GM23248 (cell line): ENCODE results near the gene FBLN5. TPM values are rescaled to one million over a fixed set of nuclear protein-coding genes. Genes with fewer than 3 reads are reported as not detected.
A peak's percentile ranks its signal among the peaks of the same experiment; 100 is the strongest.
"Not testable (repeated sequence)": the region's sequence is repeated elsewhere in the genome, so short reads cannot be mapped to it uniquely, and the experiment has no call there.

Experiments used
- DNase-seq: peaks from one replicate; pipeline ENCODE4 v3.0.0-alpha.2; 2015
- H2AFZ ChIP-seq: fragments of 200-600 bp; sonication (generic); 2 replicates; pipeline ENCODE4 v1.6.1; 2016; ENCODE audit warnings: antibody characterized with exemption
- H3F3A ChIP-seq: fragments of 200-600 bp; sonication (generic); 2 replicates; pipeline ENCODE4 v1.6.1; 2016; ENCODE audit warnings: mild to moderate bottlenecking, antibody characterized with exemption, mixed run types; ENCODE audit not compliant: insufficient read depth
- H3K27ac ChIP-seq: fragments of 200-600 bp; sonication (generic); 2 replicates; pipeline ENCODE4 v1.5.1; 2016; ENCODE audit warnings: mild to moderate bottlenecking
- H3K27me3 ChIP-seq: fragments of 200-600 bp; sonication (generic); replicated peaks from 2 replicates; pipeline ENCODE4 v1.6.1; 2016; ENCODE audit warnings: mild to moderate bottlenecking; ENCODE audit not compliant: insufficient read depth
- H3K36me3 ChIP-seq: fragments of 200-600 bp; sonication (generic); 2 replicates; pipeline ENCODE4 v1.6.1; 2016; ENCODE audit warnings: low read depth, mild to moderate bottlenecking
- H3K4me1 ChIP-seq: fragments of 200-600 bp; sonication (generic); 2 replicates; pipeline ENCODE4 v1.6.1; 2016; ENCODE audit warnings: mild to moderate bottlenecking; ENCODE audit not compliant: insufficient read depth
- H3K4me2 ChIP-seq: fragments of 200-600 bp; sonication (generic); one replicate; pipeline ENCODE4 v1.6.1; 2016; ENCODE audit warnings: mild to moderate bottlenecking; ENCODE audit not compliant: unreplicated experiment
- H3K4me3 ChIP-seq: fragments of 200-600 bp; sonication (generic); 2 replicates; pipeline ENCODE4 v1.5.1; 2016; ENCODE audit warnings: mild to moderate bottlenecking
- H3K79me2 ChIP-seq: fragments of 200-600 bp; sonication (generic); 2 replicates; pipeline ENCODE4 v1.6.1; 2016; ENCODE audit warnings: mild to moderate bottlenecking; ENCODE audit not compliant: insufficient read depth
- H3K9ac ChIP-seq: fragments of 200-600 bp; sonication (generic); 2 replicates; pipeline ENCODE4 v1.6.1; 2016; ENCODE audit warnings: mild to moderate bottlenecking
- H3K9me2 ChIP-seq: fragments of 200-600 bp; sonication (generic); 2 replicates; pipeline ENCODE4 v1.6.1; 2016; ENCODE audit warnings: mixed run types, mild to moderate bottlenecking, moderate library complexity; ENCODE audit not compliant: insufficient read depth
- H3K9me3 ChIP-seq: fragments of 200-600 bp; sonication (generic); one replicate; pipeline ENCODE4 v1.6.1; 2017; ENCODE audit warnings: low read depth
- H4K20me1 ChIP-seq: fragments of 200-600 bp; sonication (generic); 2 replicates; pipeline ENCODE4 v1.6.0; 2016; ENCODE audit not compliant: insufficient read depth
- EZH2 ChIP-seq: fragments of 200-600 bp; sonication (generic); IDR thresholded peaks from 2 replicates; pipeline ENCODE4 v1.6.1; 2018; ENCODE audit warnings: antibody characterized with exemption, mild to moderate bottlenecking; ENCODE audit not compliant: insufficient read depth, poor library complexity, severe bottlenecking
- EZH2phosphoT487 ChIP-seq: fragments of 200-600 bp; sonication (generic); IDR thresholded peaks from 2 replicates; pipeline ENCODE4 v1.6.1; 2018; ENCODE audit warnings: antibody characterized with exemption, moderate library complexity, mild to moderate bottlenecking, low read depth; ENCODE audit not compliant: insufficient read depth
- WGBS, 2 experiments: methylation state at CpG; one replicate each; pipeline ENCODE4 v1.1.6; 2015 to 2017; ENCODE audit warnings: low lambda C conversion rate in 2 of 2, low coverage in 1 of 2; ENCODE audit errors: missing lambda C conversion rate in 2 of 2; 5-methylcytosine and 5-hydroxymethylcytosine counted together
- in situ Hi-C: fragments of 300-500 bp; cut with MboI; formaldehyde crosslinking; loops from 2 replicates; pipeline ENCODE4 v1.15.0; 2020
- polyA plus RNA-seq: library from polyadenylated mRNA; unstranded; fragments of >200 nt; fragmentation: Nextera tagmentation; extraction: Ambion mirVana; gene quantifications from 2 replicates; pipeline ENCODE4 v1.2.1, GENCODE V29; 2016
- total RNA-seq: library from RNA; depleted of rRNA; stranded (reverse); fragments of >200 nt; shearing (Covaris generic); gene quantifications from 2 replicates; pipeline ENCODE4 v1.2.3, GENCODE V29; 2014

The FBLN5 gene
- total and polyA plus RNA-seq, 2 experiments from 2014 or later: 234 to 756 TPM

DNA sequence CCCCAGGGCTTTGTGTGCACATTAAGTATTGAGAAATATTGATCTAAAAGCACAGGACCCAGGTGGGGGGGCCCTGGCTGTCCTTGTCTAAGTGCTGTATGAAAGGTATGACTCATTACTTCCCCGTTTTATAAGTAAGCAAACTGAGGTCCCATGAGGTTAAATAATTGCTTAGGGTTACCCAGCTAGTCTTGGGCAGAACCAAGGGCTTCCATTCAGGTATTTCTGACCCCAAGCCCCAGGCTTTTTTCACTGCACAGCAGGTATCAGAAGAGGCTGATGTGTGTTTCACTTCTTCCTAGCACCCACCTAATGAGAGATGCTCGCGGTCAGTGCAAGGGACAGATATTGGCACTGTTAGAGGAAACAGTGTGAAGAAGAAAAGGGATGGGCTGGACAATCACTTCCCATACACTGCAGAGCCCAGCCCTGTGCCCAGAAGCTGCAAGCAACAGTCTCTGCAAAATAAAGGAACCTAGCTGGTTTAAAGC, 75.4 kb downstream of the FBLN5 start:
- TF ChIP-seq EZH2 (no peak), EZH2phosphoT487 (no peak)
- Histone ChIP-seq H3K4me1 (peaks cover 2% of the 10 kb centered on the region; the same call in 1 of the 2 replicates), H3K36me3 (peaks cover 29% of the 10 kb centered on the region; the same call in 1 of the 2 replicates), H3K79me2 (no peaks in the 10 kb centered on the region), H3K4me2 (no peak overlapping the region), H3K4me3 (no peak overlapping the region), H3K9ac (no peak overlapping the region), H3K27me3 (no peaks in the 10 kb centered on the region), H3K27ac (no peak overlapping the region), H3K9me3 (no peaks in the 10 kb centered on the region), H3F3A (no peaks in the 10 kb centered on the region), H4K20me1 (no peaks in the 10 kb centered on the region), H2AFZ (no peak overlapping the region), H3K9me2 (no peaks in the 10 kb centered on the region)
- in situ Hi-C loops: no loop called here
- DNase-seq: peak; percentile 22
- WGBS, 2 experiments: 24 to 40% methylated on average over 3 of the region's 3 CpGs

DNA sequence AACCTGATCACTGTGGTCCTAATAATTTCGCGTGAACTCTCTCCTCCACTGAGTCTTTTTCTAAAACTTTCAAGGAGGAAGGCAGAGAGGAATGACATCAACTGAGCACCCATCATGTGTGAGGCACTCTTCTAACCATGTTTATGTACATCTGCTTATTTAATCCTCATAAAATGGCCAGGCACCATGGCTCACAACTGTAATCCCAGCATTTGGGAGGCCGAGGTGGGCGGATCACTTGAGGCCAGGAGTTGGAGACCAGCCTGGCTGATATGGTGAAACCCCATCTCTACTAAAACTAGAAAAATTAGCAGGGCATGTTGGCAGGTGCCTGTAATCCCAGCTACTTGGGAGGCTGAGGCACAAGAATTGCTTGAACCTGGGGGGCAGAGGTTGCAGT, 76.1 kb downstream of the FBLN5 start:
- H3K4me2 ChIP-seq, H3K9ac ChIP-seq, H3K9me2 ChIP-seq, H2AFZ ChIP-seq, H3K27me3 ChIP-seq, in situ Hi-C loops, H4K20me1 ChIP-seq, DNase-seq, H3F3A ChIP-seq, H3K4me1 ChIP-seq, H3K4me3 ChIP-seq, H3K79me2 ChIP-seq, H3K9me3 ChIP-seq, H3K27ac ChIP-seq: not testable (repeated sequence)
- peaks cover 22% of the 10 kb centered on the region; the same call in 1 of the 2 replicates for H3K36me3 ChIP-seq
- WGBS, 2 experiments: 99 to 100% methylated on average over 4 of the region's 4 CpGs

DNA sequence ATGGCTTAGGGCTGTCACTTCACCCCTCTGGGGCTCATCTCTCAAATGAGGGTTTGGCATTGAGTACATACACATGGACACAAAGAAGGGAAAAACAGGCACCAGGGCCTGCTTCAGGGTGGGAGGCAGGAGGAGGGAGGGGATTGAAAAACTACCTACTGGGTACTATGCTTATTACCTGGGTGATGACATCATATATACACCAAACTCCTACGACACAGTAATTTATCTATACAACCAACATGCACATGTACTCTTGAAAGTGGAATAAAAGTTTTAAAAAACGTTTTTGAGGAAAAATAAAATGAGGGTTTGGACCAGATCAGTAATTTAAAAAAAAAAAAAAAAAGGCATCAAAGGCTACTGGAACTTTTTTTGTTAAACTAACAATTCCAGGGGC, 76.6 kb downstream of the FBLN5 start:
- Histone ChIP-seq H3K27ac (no peak overlapping the region), H3K9me3 (no peaks in the 10 kb centered on the region), H3K4me3 (no peak overlapping the region), H3K4me1 (peaks cover 2% of the 10 kb centered on the region; the same call in 1 of the 2 replicates), H4K20me1 (no peaks in the 10 kb centered on the region), H3K79me2 (no peaks in the 10 kb centered on the region), H3K36me3 (peaks cover 17% of the 10 kb centered on the region; the same call in 1 of the 2 replicates), H3K9me2 (no peaks in the 10 kb centered on the region), H3K27me3 (no peaks in the 10 kb centered on the region), H2AFZ (no peak overlapping the region), H3K4me2 (no peak overlapping the region), H3K9ac (no peak overlapping the region), H3F3A (no peaks in the 10 kb centered on the region)
- in situ Hi-C loops: no loop called here
- TF ChIP-seq EZH2phosphoT487 (no peak), EZH2 (no peak)
- no peak for DNase-seq
- WGBS, 2 experiments: 69 to 72% methylated on average over 2 of the region's 2 CpGs

DNA sequence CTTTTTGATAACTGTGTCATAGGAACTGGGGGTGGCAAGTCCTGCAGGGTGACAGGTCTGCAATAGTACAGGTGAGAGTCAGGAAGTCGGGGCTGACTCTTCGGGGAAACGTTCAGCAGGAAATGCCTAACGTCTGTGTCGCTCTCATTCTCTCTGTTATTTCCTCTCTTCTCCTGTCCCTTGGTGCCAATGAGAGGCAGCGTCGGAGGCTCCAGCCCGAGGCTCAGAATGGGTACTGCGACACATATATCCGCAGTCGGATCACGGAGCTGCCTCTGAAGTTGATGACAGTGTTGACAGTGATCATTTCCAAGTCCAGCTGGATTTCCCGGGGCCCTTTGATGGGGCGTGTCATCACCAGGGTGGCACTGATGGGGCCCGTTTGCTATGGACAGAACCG, 77.5 kb downstream of the FBLN5 start:
- Histone ChIP-seq H3K9me3 (no peaks in the 10 kb centered on the region), H3K9ac (no peak overlapping the region), H4K20me1 (no peaks in the 10 kb centered on the region), H2AFZ (no peak overlapping the region), H3K4me2 (no peak overlapping the region), H3K27ac (no peak overlapping the region), H3K79me2 (no peaks in the 10 kb centered on the region), H3K27me3 (no peaks in the 10 kb centered on the region), H3F3A (no peaks in the 10 kb centered on the region), H3K9me2 (no peaks in the 10 kb centered on the region), H3K36me3 (peaks cover 10% of the 10 kb centered on the region; the same call in 1 of the 2 replicates), H3K4me1 (peaks cover 2% of the 10 kb centered on the region; the same call in 1 of the 2 replicates), H3K4me3 (no peak overlapping the region)
- in situ Hi-C loops: no loop called here
- no peak for DNase-seq
- WGBS, 2 experiments: 85 to 86% methylated on average over 16 of the region's 16 CpGs
- TF ChIP-seq EZH2 (no peak), EZH2phosphoT487 (no peak)

DNA sequence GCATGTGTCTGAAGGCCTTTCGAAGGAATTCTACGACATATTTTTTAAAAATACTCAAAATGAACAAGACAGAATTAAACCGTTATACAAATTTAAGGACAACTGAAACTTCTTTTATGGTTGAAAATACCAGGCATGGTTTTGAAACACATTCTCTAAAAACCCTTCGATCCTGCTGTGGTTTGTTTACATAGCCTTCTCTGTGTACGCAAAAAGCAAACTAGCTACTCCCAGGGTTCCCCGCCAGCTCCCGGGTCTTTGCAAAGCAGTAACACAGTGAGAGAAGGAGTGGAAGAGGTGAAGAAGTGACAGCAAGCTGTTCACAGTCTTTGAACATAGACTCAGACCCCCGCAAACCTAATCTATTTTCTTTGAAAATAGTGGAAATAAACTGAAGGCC, 77.9 kb downstream of the FBLN5 start:
- H3K36me3 ChIP-seq: peaks cover 6% of the 10 kb centered on the region; the same call in 1 of the 2 replicates
- DNase-seq: no peak
- no peaks in the 10 kb centered on the region for H3K9me3 ChIP-seq
- no peak overlapping the region for H3K4me2 ChIP-seq
- in situ Hi-C loops: no loop called here
- H3K9me2 ChIP-seq: no peaks in the 10 kb centered on the region
- no peak overlapping the region for H2AFZ ChIP-seq
- no peaks in the 10 kb centered on the region for H3K27me3 ChIP-seq
- H3F3A ChIP-seq: no peaks in the 10 kb centered on the region
- H3K27ac ChIP-seq: no peak overlapping the region
- H3K4me1 ChIP-seq: peaks cover 2% of the 10 kb centered on the region; the same call in 1 of the 2 replicates
- WGBS, 2 experiments: 96 to 98% methylated on average over 8 of the region's 8 CpGs
- TF ChIP-seq EZH2phosphoT487 (no peak), EZH2 (no peak)
- H3K9ac ChIP-seq: no peak overlapping the region
- no peaks in the 10 kb centered on the region for H4K20me1 ChIP-seq
- H3K4me3 ChIP-seq: no peak overlapping the region
- no peaks in the 10 kb centered on the region for H3K79me2 ChIP-seq
